NCI-H2081 (cell line): ENCODE data around the gene SPRR2G.
"Not testable (repeated sequence)": the region's sequence is repeated elsewhere in the genome, so short reads cannot be mapped to it uniquely, and the experiment has no call there.

ENCODE experiments used
- DNase-seq, 2 experiments: peaks; one replicate each; lab custom pipeline; 2025; lab: John Stamatoyannopoulos, UW

Gene SPRR2G

GRCh38 chr1:153113416-153113815, 37.3 kb downstream of the SPRR2G start, which contains the start of gene SPRR2F:
Gene SPRR2F (minus strand): TSS chr1:153113516. CDS start chr1:153112733, 783 bp downstream.
- DNase-seq = no peak

DNA sequence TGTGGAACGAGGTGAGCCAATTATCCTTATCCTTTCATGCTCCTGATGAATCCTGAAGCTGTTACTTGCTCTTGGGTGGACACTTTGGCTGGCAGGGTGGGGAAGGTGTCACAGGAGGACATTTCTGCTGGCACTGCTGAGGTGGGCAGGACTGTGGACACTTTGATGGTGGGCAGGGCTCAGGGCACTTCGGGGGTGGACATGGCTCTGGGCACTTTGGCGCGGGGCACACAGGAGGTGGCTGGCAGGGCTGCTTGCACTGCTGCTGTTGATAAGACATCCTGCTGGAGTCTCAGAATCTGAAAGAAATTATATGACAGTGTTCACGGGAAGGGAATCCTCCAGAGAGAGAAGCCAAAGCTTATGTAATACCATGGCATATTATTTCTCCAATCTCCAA, 38.2 kb downstream of the SPRR2G start:
- not testable (repeated sequence) for DNase-seq

DNA sequence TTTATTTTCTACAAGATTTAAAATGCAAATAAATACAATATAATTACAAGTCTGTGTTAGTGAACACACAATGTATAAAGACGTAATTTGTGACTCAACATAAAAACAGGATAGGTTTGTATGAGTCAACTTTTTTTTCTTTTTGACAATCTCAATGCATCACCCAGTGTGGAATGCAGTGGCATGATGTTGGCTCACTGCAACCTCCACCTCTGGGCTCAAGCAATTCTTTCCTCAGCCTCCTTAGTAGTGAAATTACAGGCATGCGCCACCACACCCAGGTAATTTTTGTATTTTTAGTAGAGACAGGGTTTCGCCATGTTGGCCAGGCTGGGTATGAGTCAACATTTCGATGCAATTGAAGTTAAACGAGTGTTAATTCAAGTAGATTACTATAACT, 50.4 kb downstream of the SPRR2G start:
- no peak for DNase-seq
